Right lobe of liver (tissue), 4 donors: ENCODE measurements around the gene PCDHB10.
"Not testable (repeated sequence)": the region's sequence is repeated elsewhere in the genome, so short reads cannot be mapped to it uniquely, and the experiment has no call there.

Source experiments
- POLR2A ChIP-seq: fragments of 450-650 bp; IDR thresholded peaks from one replicate; pipeline ENCODE4 v1.6.1; 2017; ENCODE audit warnings: antibody characterized with exemption, mild to moderate bottlenecking
- TF ChIP-seq, protein P1 (sequence below), 4 donors: fragments of 200-600 bp in 3 of 4; fragments of 450-650 bp in 1 of 4; IDR thresholded peaks; one replicate each; pipeline versions ENCODE4 v1.5.1 to v1.8.0; 2016 to 2022; ENCODE audit warnings: antibody characterized with exemption in 4 of 4, mild to moderate bottlenecking in 2 of 4
- donor health status: DM: no; HTN: no; CAD: no.
- donor health status: DM: no; HTN: no; CAD: no.
- donor health status: DM: no; HTN: yes; CAD: no.

DNA sequence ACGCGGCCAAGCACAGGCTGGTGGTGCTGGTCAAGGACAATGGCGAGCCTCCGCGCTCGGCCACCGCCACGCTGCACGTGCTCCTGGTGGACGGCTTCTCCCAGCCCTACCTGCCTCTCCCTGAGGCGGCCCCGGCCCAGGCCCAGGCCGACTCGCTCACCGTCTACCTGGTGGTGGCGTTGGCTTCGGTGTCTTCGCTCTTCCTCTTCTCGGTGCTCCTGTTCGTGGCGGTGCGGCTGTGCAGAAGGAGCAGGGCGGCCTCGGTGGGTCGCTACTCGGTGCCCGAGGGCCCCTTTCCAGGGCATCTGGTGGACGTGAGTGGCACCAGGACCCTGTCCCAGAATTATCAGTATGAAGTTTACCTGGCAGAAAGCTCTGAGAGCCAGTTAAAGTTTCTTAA, 34.3 kb upstream of the PCDHB10 start:
- TF ChIP-seq, protein P1, sequence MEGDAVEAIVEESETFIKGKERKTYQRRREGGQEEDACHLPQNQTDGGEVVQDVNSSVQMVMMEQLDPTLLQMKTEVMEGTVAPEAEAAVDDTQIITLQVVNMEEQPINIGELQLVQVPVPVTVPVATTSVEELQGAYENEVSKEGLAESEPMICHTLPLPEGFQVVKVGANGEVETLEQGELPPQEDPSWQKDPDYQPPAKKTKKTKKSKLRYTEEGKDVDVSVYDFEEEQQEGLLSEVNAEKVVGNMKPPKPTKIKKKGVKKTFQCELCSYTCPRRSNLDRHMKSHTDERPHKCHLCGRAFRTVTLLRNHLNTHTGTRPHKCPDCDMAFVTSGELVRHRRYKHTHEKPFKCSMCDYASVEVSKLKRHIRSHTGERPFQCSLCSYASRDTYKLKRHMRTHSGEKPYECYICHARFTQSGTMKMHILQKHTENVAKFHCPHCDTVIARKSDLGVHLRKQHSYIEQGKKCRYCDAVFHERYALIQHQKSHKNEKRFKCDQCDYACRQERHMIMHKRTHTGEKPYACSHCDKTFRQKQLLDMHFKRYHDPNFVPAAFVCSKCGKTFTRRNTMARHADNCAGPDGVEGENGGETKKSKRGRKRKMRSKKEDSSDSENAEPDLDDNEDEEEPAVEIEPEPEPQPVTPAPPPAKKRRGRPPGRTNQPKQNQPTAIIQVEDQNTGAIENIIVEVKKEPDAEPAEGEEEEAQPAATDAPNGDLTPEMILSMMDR (IDR thresholded peaks at IDR 0.05) = not testable (repeated sequence)
- TF ChIP-seq POLR2A = not testable (repeated sequence)
